ENCODE results near the gene GAL3ST3. TPM values are rescaled to one million over a fixed set of nuclear protein-coding genes. Genes with fewer than 3 reads are reported as not detected.

GAL3ST3 gene
- total RNA-seq, 1 experiment from 2014 or later, result not detected

Other genes with a start within 250 kb of the GAL3ST3 start
- not detected in 2 replicates for gene SNX32, start 215.2 kb downstream of the GAL3ST3 start, total RNA-seq (2014; rRNA removed; shearing (Covaris generic))
- 1,250 and 1,621 TPM in 2 replicates for gene CFL1, start 191.0 kb downstream of the GAL3ST3 start, total RNA-seq (2014; rRNA removed; shearing (Covaris generic))
- gene MUS81, start 188.7 kb downstream of the GAL3ST3 start, total RNA-seq (2014; rRNA removed; shearing (Covaris generic)), result 13.6 and 20.0 TPM in 2 replicates
- 0.33 and 3.9 TPM in 2 replicates for gene EFEMP2, start 176.4 kb downstream of the GAL3ST3 start, total RNA-seq (2014; rRNA removed; shearing (Covaris generic))
- gene CTSW, start 169.3 kb downstream of the GAL3ST3 start, total RNA-seq (2014; rRNA removed; shearing (Covaris generic)), result not detected in 2 replicates
- 175 and 231 TPM in 2 replicates for gene FIBP, start 160.7 kb downstream of the GAL3ST3 start, total RNA-seq (2014; rRNA removed; shearing (Covaris generic))
- 35.8 and 44.2 TPM in 2 replicates for gene CCDC85B, start 158.5 kb downstream of the GAL3ST3 start, total RNA-seq (2014; rRNA removed; shearing (Covaris generic))
- 12.9 and 18.0 TPM in 2 replicates for gene FOSL1, start 148.8 kb downstream of the GAL3ST3 start, total RNA-seq (2014; rRNA removed; shearing (Covaris generic))
- gene C11orf68, start 130.1 kb downstream of the GAL3ST3 start, total RNA-seq (2014; rRNA removed; shearing (Covaris generic)), result 13.4 and 14.3 TPM in 2 replicates
- 181 and 235 TPM in 2 replicates for gene DRAP1, start 129.7 kb downstream of the GAL3ST3 start, total RNA-seq (2014; rRNA removed; shearing (Covaris generic))
- gene TSGA10IP, start 103.7 kb downstream of the GAL3ST3 start, total RNA-seq (2014; rRNA removed; shearing (Covaris generic)), result not detected in 2 replicates
- 43.3 and 43.4 TPM in 2 replicates for gene SART1, start 87.4 kb downstream of the GAL3ST3 start, total RNA-seq (2014; rRNA removed; shearing (Covaris generic))
- 20.7 and 32.4 TPM in 2 replicates for gene EIF1AD, start 47.0 kb downstream of the GAL3ST3 start, total RNA-seq (2014; rRNA removed; shearing (Covaris generic))
- gene BANF1, start 46.7 kb downstream of the GAL3ST3 start, total RNA-seq (2014; rRNA removed; shearing (Covaris generic)), result 31.5 and 85.2 TPM in 2 replicates
- not detected in 2 replicates for gene CST6, start 37.2 kb downstream of the GAL3ST3 start, total RNA-seq (2014; rRNA removed; shearing (Covaris generic))
- gene CATSPER1, start 22.7 kb downstream of the GAL3ST3 start, total RNA-seq (2014; rRNA removed; shearing (Covaris generic)), result 2.6 and 4.6 TPM in 2 replicates
- gene SF3B2, start 3.2 kb upstream of the GAL3ST3 start, total RNA-seq (2014; rRNA removed; shearing (Covaris generic)), result 135 and 140 TPM in 2 replicates
- gene PACS1, start 21.1 kb upstream of the GAL3ST3 start, total RNA-seq (2014; rRNA removed; shearing (Covaris generic)), result 7.6 and 8.9 TPM in 2 replicates
- 9.0 and 15.1 TPM in 2 replicates for gene KLC2, start 208.5 kb upstream of the GAL3ST3 start, total RNA-seq (2014; rRNA removed; shearing (Covaris generic))
- 98.6 and 111 TPM in 2 replicates for gene RAB1B, start 219.5 kb upstream of the GAL3ST3 start, total RNA-seq (2014; rRNA removed; shearing (Covaris generic))
- 8.4 and 10.8 TPM in 2 replicates for gene CNIH2, start 229.0 kb upstream of the GAL3ST3 start, total RNA-seq (2014; rRNA removed; shearing (Covaris generic))
- 114 and 120 TPM in 2 replicates for gene YIF1A, start 240.0 kb upstream of the GAL3ST3 start, total RNA-seq (2014; rRNA removed; shearing (Covaris generic))
- 0.08 and 0.10 TPM in 2 replicates for gene TMEM151A, start 242.7 kb upstream of the GAL3ST3 start, total RNA-seq (2014; rRNA removed; shearing (Covaris generic))